GM12892 (cell line): ENCODE measurements around the gene XCL2.

ENCODE experiments used
- POLR2A ChIP-seq: IDR thresholded peaks from 2 replicates; pipeline ENCODE4 v1.6.1; 2011; ENCODE audit warnings: low read depth, low read length, control low read depth
- POLR2AphosphoS5 ChIP-seq: IDR thresholded peaks from 2 replicates; pipeline ENCODE4 v1.6.1; 2011; ENCODE audit warnings: low read depth, low read length, control low read depth

GRCh38 chr1:168514455-168514854 lies 29.3 kb downstream of the XCL2 start:
- TF ChIP-seq POLR2A (no peak), POLR2AphosphoS5 (no peak)
